ENCODE results near the gene TRIO. TPM values are rescaled to one million over a fixed set of nuclear protein-coding genes. Genes with fewer than 3 reads are reported as not detected.

TRIO gene
- total and polyA plus RNA-seq, 2 experiments from 2014 or later: 18.5 to 78.2 TPM

DNA sequence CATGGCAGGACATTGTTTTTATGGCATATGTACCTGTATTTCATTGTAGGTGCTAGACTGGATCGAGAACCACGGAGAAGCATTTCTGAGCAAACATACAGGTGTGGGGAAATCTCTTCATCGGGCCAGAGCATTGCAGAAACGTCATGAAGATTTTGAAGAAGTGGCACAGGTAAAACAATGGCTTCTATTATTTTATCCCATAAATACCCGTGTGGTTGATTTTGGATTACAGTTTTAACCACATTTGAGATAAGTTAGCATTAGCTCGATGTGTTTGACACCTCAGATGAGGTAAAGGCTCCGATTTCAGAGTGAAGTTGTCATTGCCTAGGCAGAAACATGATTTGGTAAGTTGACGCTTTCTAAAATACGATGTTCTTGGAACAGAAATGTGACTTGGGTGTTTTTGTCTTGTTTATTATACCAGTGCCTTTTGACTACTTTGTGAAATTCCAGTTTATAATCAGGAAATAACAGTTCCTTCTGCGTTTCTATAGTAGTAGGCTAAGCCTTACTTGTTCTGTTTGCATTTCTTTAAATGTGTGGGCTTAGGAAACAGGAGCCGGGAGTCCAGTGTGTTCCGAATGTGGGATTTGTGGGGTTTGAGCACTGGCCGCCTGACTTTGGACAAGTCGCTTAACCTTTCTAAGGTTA, 187.7 kb downstream of the TRIO start:
- no peak overlapping the region for H2AFZ ChIP-seq
- peaks cover 7% of the 10 kb centered on the region for H4K20me1 ChIP-seq (ENCODE audit: insufficient read depth, poor library complexity, severe bottlenecking)
- no peaks in the 10 kb centered on the region for H3K9me2 ChIP-seq (replicated peaks; ENCODE audit: insufficient read depth)
- no peak for DNase-seq (ENCODE audit: low spot score)
- no peaks in the 10 kb centered on the region for H3K9me3 ChIP-seq (ENCODE audit: low read depth)
- H3K27me3 ChIP-seq: no peaks in the 10 kb centered on the region
- no peaks in the 10 kb centered on the region for H3K4me1 ChIP-seq (ENCODE audit: insufficient read depth)
- TF ChIP-seq EZH2 (IDR thresholded peaks at IDR 0.05; ENCODE audit: borderline replicate concordance): no peak
- TF ChIP-seq CTCF (IDR thresholded peaks at IDR 0.05; ENCODE audit: poor library complexity): no peak
- no peaks in the 10 kb centered on the region for H3K79me2 ChIP-seq
- WGBS (ENCODE audit: low lambda C conversion rate, missing lambda C conversion rate): 92% methylated on average over 14 of the region's 14 CpGs
- H3K27ac ChIP-seq: no peak overlapping the region
- no peak overlapping the region for H3K4me2 ChIP-seq
- H3K4me3 ChIP-seq: no peak overlapping the region
- no peaks in the 10 kb centered on the region for H3K36me3 ChIP-seq (replicated peaks; ENCODE audit: insufficient read depth, low read depth)

- DNase-seq (ENCODE audit: low spot score): no peak
- Histone ChIP-seq H3K9me2 (replicated peaks; ENCODE audit: insufficient read depth) (no peaks in the 10 kb centered on the region), H3K4me2 (no peak overlapping the region), H3K27me3 (no peaks in the 10 kb centered on the region), H3K27ac (no peak overlapping the region), H3K79me2 (no peaks in the 10 kb centered on the region), H4K20me1 (ENCODE audit: insufficient read depth, poor library complexity, severe bottlenecking) (peaks cover 4% of the 10 kb centered on the region), H3K36me3 (replicated peaks; ENCODE audit: insufficient read depth, low read depth) (no peaks in the 10 kb centered on the region), H3K4me1 (ENCODE audit: insufficient read depth) (no peaks in the 10 kb centered on the region), H2AFZ (no peak overlapping the region), H3K9me3 (ENCODE audit: low read depth) (no peaks in the 10 kb centered on the region), H3K4me3 (no peak overlapping the region)
- WGBS (ENCODE audit: low lambda C conversion rate, missing lambda C conversion rate): 96% methylated on average over 4 of the region's 4 CpGs
- no peak for TF ChIP-seq EZH2phosphoT487 (IDR thresholded peaks at IDR 0.05; ENCODE audit: low read depth, severe bottlenecking, unreplicated experiment)
- TF ChIP-seq CTCF (IDR thresholded peaks at IDR 0.05; ENCODE audit: poor library complexity): no peak
- no peak for TF ChIP-seq EZH2 (IDR thresholded peaks at IDR 0.05; ENCODE audit: borderline replicate concordance)
Observed at GRCh38 chr5:14331386-14331781, 188.2 kb downstream of the TRIO start.

DNA sequence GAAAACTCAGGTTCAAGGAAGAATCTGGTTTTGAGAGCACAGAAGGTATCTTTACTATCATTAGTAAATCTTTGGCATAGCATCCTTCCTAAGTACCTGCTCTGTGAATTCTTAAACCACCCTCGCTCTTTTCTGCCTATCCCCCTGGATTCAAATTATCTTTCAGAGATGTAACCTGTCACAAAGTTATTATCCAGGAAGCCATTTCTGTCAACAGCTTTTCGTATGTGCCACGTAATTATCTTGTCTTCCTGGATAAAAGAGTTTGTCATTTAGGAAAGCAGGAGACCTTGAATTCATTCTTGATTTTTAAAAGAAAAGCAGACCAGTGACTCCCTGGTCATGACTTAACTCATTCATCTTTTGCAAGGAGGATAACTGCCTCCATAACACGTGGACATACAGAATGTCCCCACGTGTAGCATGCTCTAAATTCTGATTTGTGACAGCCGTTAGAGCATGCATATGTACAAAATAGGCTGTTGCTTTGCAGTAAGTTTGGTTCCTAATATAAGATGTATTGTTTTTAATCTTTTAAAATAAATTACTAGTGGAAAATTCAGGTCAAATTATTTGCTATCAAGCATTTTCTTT, 189.0 kb downstream of the TRIO start:
- DNase-seq (ENCODE audit: low spot score): no peak
- Histone ChIP-seq H3K4me3 (no peak overlapping the region), H3K27me3 (no peaks in the 10 kb centered on the region), H3K79me2 (no peaks in the 10 kb centered on the region), H4K20me1 (ENCODE audit: insufficient read depth, poor library complexity, severe bottlenecking) (peaks cover 4% of the 10 kb centered on the region), H2AFZ (no peak overlapping the region), H3K9me3 (ENCODE audit: low read depth) (no peaks in the 10 kb centered on the region), H3K4me1 (ENCODE audit: insufficient read depth) (no peaks in the 10 kb centered on the region), H3K4me2 (no peak overlapping the region), H3K27ac (no peak overlapping the region), H3K9me2 (replicated peaks; ENCODE audit: insufficient read depth) (no peaks in the 10 kb centered on the region), H3K36me3 (replicated peaks; ENCODE audit: insufficient read depth, low read depth) (no peaks in the 10 kb centered on the region)
- WGBS (ENCODE audit: low lambda C conversion rate, missing lambda C conversion rate): 83% methylated on average over 6 of the region's 6 CpGs
- TF ChIP-seq EZH2 (IDR thresholded peaks at IDR 0.05; ENCODE audit: borderline replicate concordance): no peak
- no peak for TF ChIP-seq EZH2phosphoT487 (IDR thresholded peaks at IDR 0.05; ENCODE audit: low read depth, severe bottlenecking, unreplicated experiment)
- no peak for TF ChIP-seq CTCF (IDR thresholded peaks at IDR 0.05; ENCODE audit: poor library complexity)
